Ishikawa (cell line): ENCODE data around the gene SATB2.

ENCODE experiments used
- EP300 ChIP-seq: IDR thresholded peaks from 2 replicates; pipeline ENCODE4 v1.6.1; 2012; ENCODE audit warnings: borderline replicate concordance
- RAD21 ChIP-seq: IDR thresholded peaks from 2 replicates; pipeline ENCODE4 v1.6.1; 2012; ENCODE audit warnings: low read depth
- REST ChIP-seq: IDR thresholded peaks from 2 replicates; pipeline ENCODE4 v1.6.1; 2012; ENCODE audit warnings: low read depth, mild to moderate bottlenecking
- TAF1 ChIP-seq: IDR thresholded peaks from 2 replicates; pipeline ENCODE4 v1.6.1; 2012; ENCODE audit warnings: low read depth, mild to moderate bottlenecking
- TCF12 ChIP-seq: IDR thresholded peaks from 2 replicates; pipeline ENCODE4 v1.6.1; 2012; ENCODE audit warnings: low read depth
- TEAD4 ChIP-seq: IDR thresholded peaks from 2 replicates; pipeline ENCODE4 v1.6.1; 2012

- TF ChIP-seq REST = no peak
- no peak for TF ChIP-seq EP300
- TF ChIP-seq TEAD4 = no peak
- TF ChIP-seq TAF1 = no peak
- TF ChIP-seq RAD21 = no peak
- no peak for TF ChIP-seq TCF12
Measured at GRCh38 chr2:199312931-199313330, 144.8 kb downstream of the SATB2 start.
